GM12878 (cell line): ENCODE measurements around the gene KRI1. TPM values are rescaled to one million over a fixed set of nuclear protein-coding genes. Genes with fewer than 3 reads are reported as not detected.
"Not testable (repeated sequence)": the region's sequence is repeated elsewhere in the genome, so short reads cannot be mapped to it uniquely, and the experiment has no call there.

Experiments
- ATAC-seq: fragments of 200-7000 bp; cut with Tn5 transposase; 3 replicates; pipeline ENCODE4 v1.9.1; 2020; ENCODE audit warnings: mild to moderate bottlenecking, moderate library complexity
- BruUV-seq: library from RNA; stranded (reverse); fragments of 400-500 nt; replicated peaks from 2 replicates; lab custom pipeline; 2021; lab: Mats Ljungman, UMichigan
- CTCF ChIA-PET: fragments of 300-600 bp; sonication (Branson Sonifier 250); formaldehyde crosslinking; extraction: SDS; loops from one replicate; lab custom pipeline; 2021; ENCODE audit warnings: inconsistent platforms; lab: Yijun Ruan, JAX
- POLR2A ChIA-PET: fragments of 350-600 bp; formaldehyde crosslinking; extraction: SDS; loops from one replicate; lab custom pipeline; 2021; ENCODE audit warnings: inconsistent platforms; lab: Charles Lee
- RAD21 ChIA-PET: fragments of 300-600 bp; sonication (Branson Sonifier 250); formaldehyde crosslinking; loops from one replicate; lab custom pipeline; 2023; ENCODE audit warnings: antibody characterized with exemption; ENCODE audit not compliant: unreplicated experiment; lab: Charles Lee
- SMC1A ChIA-PET: fragments of 300-600 bp; sonication (Branson Sonifier 250); formaldehyde crosslinking; loops from one replicate; lab custom pipeline; 2023; ENCODE audit not compliant: unreplicated experiment, uncharacterized antibody; lab: Charles Lee
- DNase-seq: peaks from one replicate; pipeline ENCODE4 v3.0.0-alpha.2; 2011; ENCODE audit warnings: low read depth, low spot score
- FAIRE-seq: peaks from 3 replicates; lab custom pipeline; 2011; peaks lifted over from hg19 to GRCh38; lab: Jason Lieb, UNC
- H2AFZ ChIP-seq: 2 replicates; pipeline ENCODE4 v1.6.0; 2011; ENCODE audit warnings: low read depth, low read length, control low read depth; ENCODE audit not compliant: control insufficient read depth
- H3K27ac ChIP-seq: 2 replicates; pipeline ENCODE4 v1.5.1; 2011; ENCODE audit warnings: control low read depth; ENCODE audit not compliant: control insufficient read depth, insufficient read depth
- H3K27me3 ChIP-seq, 2 experiments: replicated peaks in 1 of 2; 2 replicates each; pipeline versions ENCODE4 v1.6.0 to v1.6.1; 2011; ENCODE audit warnings: low read length in 1 of 2; ENCODE audit not compliant: control insufficient read depth in 2 of 2, insufficient read depth in 2 of 2
- H3K36me3 ChIP-seq, 2 experiments: 2 replicates each; pipeline ENCODE4 v1.5.1; 2011; ENCODE audit warnings: low read length in 1 of 2; ENCODE audit not compliant: control insufficient read depth in 2 of 2, insufficient read depth in 2 of 2
- H3K4me1 ChIP-seq: 2 replicates; pipeline ENCODE4 v1.6.1; 2011; ENCODE audit warnings: mild to moderate bottlenecking, low read length, moderate library complexity, mixed read lengths; ENCODE audit not compliant: control insufficient read depth, insufficient read depth
- H3K4me2 ChIP-seq: 2 replicates; pipeline ENCODE4 v1.6.0; 2011; ENCODE audit warnings: control low read depth; ENCODE audit not compliant: control insufficient read depth, insufficient read depth
- H3K4me3 ChIP-seq: fragments of 200-600 bp; sonication (generic); 2 replicates; pipeline ENCODE4 v1.5.1; 2016
- H3K79me2 ChIP-seq: 2 replicates; pipeline ENCODE4 v1.6.0; 2011; ENCODE audit warnings: low read length; ENCODE audit not compliant: control insufficient read depth, insufficient read depth
- H3K9ac ChIP-seq: 2 replicates; pipeline ENCODE4 v1.8.0; 2011; ENCODE audit warnings: low read length, control low read depth, mixed read lengths; ENCODE audit not compliant: control insufficient read depth, insufficient read depth
- H3K9me3 ChIP-seq: replicated peaks from 3 replicates; pipeline ENCODE4 v1.5.1; 2011; ENCODE audit warnings: mild to moderate bottlenecking, low read length; ENCODE audit not compliant: control insufficient read depth, insufficient read depth
- H4K20me1 ChIP-seq: 2 replicates; pipeline ENCODE4 v1.6.0; 2011; ENCODE audit not compliant: control insufficient read depth, insufficient read depth
- NFYB ChIP-seq: IDR thresholded peaks from 2 replicates; pipeline ENCODE4 v1.6.1; 2011; ENCODE audit warnings: low read depth, mild to moderate bottlenecking, low read length, improper control_type of control experiment, moderate library complexity; ENCODE audit not compliant: insufficient read depth
- SMARCA5 ChIP-seq: fragments of 450-650 bp; IDR thresholded peaks from 2 replicates; pipeline ENCODE4 v1.6.1; 2017; ENCODE audit warnings: mild to moderate bottlenecking
- TCF12 ChIP-seq: IDR thresholded peaks from 2 replicates; pipeline ENCODE4 v1.6.1; 2011; ENCODE audit warnings: low read depth, mild to moderate bottlenecking, low read length
- WGBS: methylation state at CpG from one replicate; pipeline ENCODE4 v1.1.6; 2016; ENCODE audit warnings: low lambda C conversion rate; ENCODE audit not compliant: insufficient replicate concordance, insufficient coverage; ENCODE audit errors: missing lambda C conversion rate; 5-methylcytosine and 5-hydroxymethylcytosine counted together
- in situ Hi-C: fragments of 300-500 bp; cut with MboI; formaldehyde crosslinking; loops from 9 replicates; pipeline ENCODE4 v1.14.3; 2018; ENCODE audit warnings: mixed read lengths
- intact Hi-C: fragments of 100-400 bp; cut with micrococcal nuclease; formaldehyde crosslinking; loops from one replicate; pipeline ENCODE4 v1.14.2; 2022; ENCODE audit not compliant: unreplicated experiment
- polyA plus RNA-seq, 11 experiments: library from polyadenylated mRNA; depleted of rRNA in 4 of 11; unstranded in 6 of 11; stranded (reverse) in 5 of 11; fragments of >200 nt; fragmentation: Nextera tagmentation in 4 of 11; fragmentation: Illumina TruSeq in 1 of 11; extraction: Ambion mirVana in 4 of 11; extraction: Trizol in 1 of 11; gene quantifications; 1 replicate in 1 of 11; 2 replicates in 10 of 11; pipeline versions ENCODE4 v1.2.1 to v1.2.3, GENCODE V29; 2011 to 2016; ENCODE audit warnings: inconsistent platforms in 2 of 11, missing spikeins in 2 of 11, low read depth in 1 of 11
- total RNA-seq, 4 experiments: library from RNA; depleted of rRNA in 3 of 4; stranded (reverse); fragments of >200 nt in 3 of 4; fragmentation: Illumina TruSeq in 1 of 4; extraction: Trizol in 1 of 4; gene quantifications; 2 replicates each; pipeline versions ENCODE4 v1.2.1 to v1.2.3, GENCODE V29; 2013 to 2021

Gene KRI1
- total and polyA plus RNA-seq, 10 of the 15 experiments (the other 5 are each of a cell fraction or from before 2014, with no cell fraction given), result 0.98 to 42.5 (median 24.7) TPM

GRCh38 chr19:10574462-10574861, 8.7 kb upstream of the KRI1 start:
- Histone ChIP-seq H3K4me2 (no peak overlapping the region), H2AFZ (no peak overlapping the region), H3K27me3 (no peaks in the 10 kb centered on the region), H4K20me1 (no peaks in the 10 kb centered on the region), H3K4me3 (no peak overlapping the region), H3K4me1 (no peaks in the 10 kb centered on the region), H3K36me3 (no peaks in the 10 kb centered on the region), H3K27ac (no peak overlapping the region), H3K79me2 (no peaks in the 10 kb centered on the region), H3K9me3 (no peaks in the 10 kb centered on the region), H3K9ac (no peak overlapping the region)
- no peak for TF ChIP-seq NFYB
- no peak for TF ChIP-seq SMARCA5
- no peak for TF ChIP-seq TCF12
- no peak for ATAC-seq
- BruUV-seq, result no TSS peak
- CTCF ChIA-PET, result interaction anchor here (2.6 to 6.3 kb wide), 3 partner anchors 33 to 126 kb away, joined by 12 to 41 read pairs (median 33); partner anchors contain the start of gene QTRT1
- FAIRE-seq, result no peak
- in situ Hi-C loops, result no loop called here
- POLR2A ChIA-PET, result no interaction called here
- RAD21 ChIA-PET, result interaction anchor here (1.1 to 1.9 kb wide), 2 partner anchors 30 to 33 kb away, joined by 3 to 5 read pairs; no protein-coding TSS in a partner anchor
- no peak for DNase-seq
- intact Hi-C loops, result no loop called here
- WGBS, result 53% methylated on average over 8 of the region's 8 CpGs
- SMC1A ChIA-PET, result interaction anchor here (0.6 kb wide), 1 partner anchor 33 kb away, joined by 3 read pairs; no protein-coding TSS in a partner anchor

- H3K4me3 ChIP-seq, H3K9ac ChIP-seq, H4K20me1 ChIP-seq, ATAC-seq, intact Hi-C loops, H2AFZ ChIP-seq, H3K9me3 ChIP-seq, H3K27ac ChIP-seq, H3K36me3 ChIP-seq, H3K4me2 ChIP-seq, H3K27me3 ChIP-seq, in situ Hi-C loops, H3K4me1 ChIP-seq, FAIRE-seq, DNase-seq, BruUV-seq, H3K79me2 ChIP-seq: not testable (repeated sequence)
- RAD21 ChIA-PET, result interaction anchor here (1.1 to 1.9 kb wide), 2 partner anchors 31 to 32 kb away, joined by 3 to 5 read pairs; no protein-coding TSS in a partner anchor
- CTCF ChIA-PET, result interaction anchor here (1.0 to 6.3 kb wide), 8 partner anchors 26 to 169 kb away, joined by 3 to 41 read pairs (median 10); partner anchors contain the start of gene QTRT1
- POLR2A ChIA-PET, result interaction anchor here (0.6 kb wide), 1 partner anchor 32 kb away, joined by 3 read pairs; no protein-coding TSS in a partner anchor
- 32% methylated on average over 6 of the region's 6 CpGs for WGBS
- SMC1A ChIA-PET, result interaction anchor here (2.6 to 3.4 kb wide), 2 partner anchors 33 to 127 kb away, joined by 9 to 14 read pairs; partner anchors contain the start of gene QTRT1
Observed at GRCh38 chr19:10573793-10574192, 8.0 kb upstream of the KRI1 start.
